HEK293 (cell line): ENCODE data around the gene AIF1.

ENCODE experiments used
- CTCF ChIA-PET: fragments of 350-600 bp; formaldehyde crosslinking; extraction: SDS; loops from one replicate; lab custom pipeline; 2021; ENCODE audit warnings: antibody characterized with exemption; lab: Yijun Ruan, JAX
- POLR2A ChIA-PET: fragments of 300-600 bp; formaldehyde crosslinking; extraction: SDS; loops from one replicate; lab custom pipeline; 2020; ENCODE audit warnings: antibody characterized with exemption, inconsistent platforms; lab: Yijun Ruan, JAX
- H3K27ac ChIP-seq: fragments of 200-500 bp; sonication (Bioruptor generic); 2 replicates; pipeline ENCODE4 v1.5.1; 2014; ENCODE audit warnings: low read depth, low read length, control low read depth, inconsistent platforms; ENCODE audit errors: extremely low read depth
- H3K36me3 ChIP-seq, 2 experiments: fragments of 200-500 bp in 1 of 2; sonication (Bioruptor generic) in 1 of 2; 1 replicate in 1 of 2; 2 replicates in 1 of 2; pipeline ENCODE4 v1.5.1; 2014 to 2017; ENCODE audit warnings: inconsistent platforms in 2 of 2, low read length in 2 of 2; ENCODE audit not compliant: control insufficient read depth in 2 of 2, insufficient read depth in 1 of 2
- H3K4me1 ChIP-seq: fragments of 200-500 bp; sonication (Bioruptor generic); 2 replicates; pipeline ENCODE4 v1.5.1; 2014; ENCODE audit warnings: mild to moderate bottlenecking, low read length, inconsistent platforms; ENCODE audit not compliant: control insufficient read depth, insufficient read depth
- H3K4me3 ChIP-seq: 2 replicates; pipeline ENCODE4 v1.5.1; 2011; ENCODE audit warnings: low read depth, mild to moderate bottlenecking, control low read depth, low read length, moderate library complexity
- H3K9me3 ChIP-seq: fragments of 200-500 bp; sonication (Bioruptor generic); 2 replicates; pipeline ENCODE4 v1.5.1; 2014; ENCODE audit warnings: low read depth, low read length, inconsistent platforms; ENCODE audit not compliant: control insufficient read depth, insufficient read depth
- GLIS1 ChIP-seq: fragments of 450-650 bp; formaldehyde crosslinking; IDR thresholded peaks from 2 replicates; pipeline ENCODE4 v1.5.1; 2016; ENCODE audit warnings: missing biosample characterization, missing genetic modification characterization
- INSM2 ChIP-seq: fragments of 450-650 bp; formaldehyde crosslinking; IDR thresholded peaks from 2 replicates; pipeline ENCODE4 v1.5.1; 2016; ENCODE audit warnings: missing biosample characterization, missing genetic modification characterization
- PBX3 ChIP-seq: sonication (generic); formaldehyde crosslinking; IDR thresholded peaks from 2 replicates; pipeline ENCODE4 v1.8.1; 2022; ENCODE audit warnings: mild to moderate bottlenecking, moderate library complexity, missing genetic modification reagents
- PRDM10 ChIP-seq: fragments of 450-650 bp; formaldehyde crosslinking; IDR thresholded peaks from 2 replicates; pipeline ENCODE4 v1.5.1; 2016; ENCODE audit warnings: missing biosample characterization, missing genetic modification characterization
- SP2 ChIP-seq: fragments of 450-650 bp; formaldehyde crosslinking; IDR thresholded peaks from 2 replicates; pipeline ENCODE4 v1.5.1; 2016; ENCODE audit warnings: missing biosample characterization, missing genetic modification characterization
- ZBTB49 ChIP-seq: fragments of 450-650 bp; formaldehyde crosslinking; IDR thresholded peaks from 2 replicates; pipeline ENCODE4 v1.5.1; 2016; ENCODE audit warnings: missing biosample characterization, missing genetic modification characterization, low read depth
- ZBTB8A ChIP-seq: fragments of 450-650 bp; formaldehyde crosslinking; IDR thresholded peaks from 2 replicates; pipeline ENCODE4 v1.5.1; 2016; ENCODE audit warnings: missing biosample characterization, missing genetic modification characterization
- ZNF169 ChIP-seq: fragments of 450-650 bp; formaldehyde crosslinking; IDR thresholded peaks from 2 replicates; pipeline ENCODE4 v1.5.1; 2016; ENCODE audit warnings: missing biosample characterization, missing genetic modification characterization
- ZNF2 ChIP-seq: fragments of 450-650 bp; formaldehyde crosslinking; IDR thresholded peaks from 2 replicates; pipeline ENCODE4 v1.5.1; 2016; ENCODE audit warnings: missing biosample characterization, missing genetic modification characterization
- ZNF24 ChIP-seq: fragments of 450-650 bp; formaldehyde crosslinking; IDR thresholded peaks from 2 replicates; pipeline ENCODE4 v1.5.1; 2016; ENCODE audit warnings: missing biosample characterization, missing genetic modification characterization
- ZNF274 ChIP-seq, 2 experiments: fragments of 200-500 bp in 1 of 2; fragments of 450-650 bp in 1 of 2; sonication (Bioruptor generic) in 1 of 2; formaldehyde crosslinking in 1 of 2; IDR thresholded peaks; 2 replicates each; pipeline versions ENCODE4 v1.5.1 to v1.6.1; 2014 to 2016; ENCODE audit warnings: borderline replicate concordance in 1 of 2, inconsistent platforms in 1 of 2, low read length in 1 of 2, missing biosample characterization in 1 of 2, missing genetic modification characterization in 1 of 2
- ZNF311 ChIP-seq: fragments of 450-650 bp; formaldehyde crosslinking; IDR thresholded peaks from 2 replicates; pipeline ENCODE4 v1.5.1; 2017; ENCODE audit warnings: missing biosample characterization, missing genetic modification characterization, borderline replicate concordance
- ZNF416 ChIP-seq: fragments of 450-650 bp; formaldehyde crosslinking; IDR thresholded peaks from 2 replicates; pipeline ENCODE4 v1.5.1; 2016; ENCODE audit warnings: missing biosample characterization, missing genetic modification characterization
- ZNF514 ChIP-seq: fragments of 450-650 bp; formaldehyde crosslinking; IDR thresholded peaks from 2 replicates; pipeline ENCODE4 v1.5.1; 2016; ENCODE audit warnings: missing biosample characterization, missing genetic modification characterization
- ZNF521 ChIP-seq: fragments of 450-650 bp; formaldehyde crosslinking; IDR thresholded peaks from 2 replicates; pipeline ENCODE4 v1.5.1; 2017; ENCODE audit warnings: missing biosample characterization, mild to moderate bottlenecking, missing genetic modification characterization
- ZNF707 ChIP-seq: fragments of 450-650 bp; formaldehyde crosslinking; IDR thresholded peaks from 2 replicates; pipeline ENCODE4 v1.5.1; 2016; ENCODE audit warnings: missing biosample characterization, missing genetic modification characterization
- ZNF785 ChIP-seq: fragments of 450-650 bp; formaldehyde crosslinking; IDR thresholded peaks from 2 replicates; pipeline ENCODE4 v1.5.1; 2016; ENCODE audit warnings: missing biosample characterization, missing genetic modification characterization
- ZNF791 ChIP-seq: fragments of 450-650 bp; formaldehyde crosslinking; IDR thresholded peaks from 2 replicates; pipeline ENCODE4 v1.5.1; 2016; ENCODE audit warnings: missing biosample characterization, missing genetic modification characterization

The AIF1 gene

GRCh38 chr6:31578184-31579118 lies 36.6 kb upstream of the AIF1 start (continued):
- no peak for TF ChIP-seq ZNF274 (IDR thresholded peaks at IDR 0.05; ENCODE audit: low read length)
- TF ChIP-seq ZNF274 (tag by site-specific recombination; IDR thresholded peaks at IDR 0.05; ENCODE audit: borderline replicate concordance): no peak
- no peak for TF ChIP-seq ZNF2 (tag by site-specific recombination)
- TF ChIP-seq GLIS1 (tag by site-specific recombination): no peak

GRCh38 chr6:31579119-31579505 lies 35.9 kb upstream of the AIF1 start:
- Histone ChIP-seq H3K9me3 (no peaks in the 10 kb centered on the region), H3K4me3 (no peak overlapping the region), H3K27ac (no peak overlapping the region), H3K36me3 (no peaks in the 10 kb centered on the region), H3K4me1 (peaks cover 4% of the 10 kb centered on the region; the same call in 1 of the 2 replicates)
- CTCF ChIA-PET: interaction anchor here (0.6 to 18.7 kb wide), 6 partner anchors 10 to 179 kb away, joined by 4 to 518 read pairs (median 39); partner anchors contain the start of genes ATP6V1G2, LTA, NCR3 and NFKBIL1
- POLR2A ChIA-PET: no interaction called here
- TF ChIP-seq ZBTB49: no peak
- TF ChIP-seq ZNF416: no peak
- TF ChIP-seq ZNF791 (tag by site-specific recombination): no peak
- no peak for TF ChIP-seq SP2 (tag by site-specific recombination)
- no peak for TF ChIP-seq ZNF311 (tag by site-specific recombination)
- TF ChIP-seq ZNF707: no peak
- no peak for TF ChIP-seq PBX3 (CRISPR knock-in tag)
- no peak for TF ChIP-seq ZNF785
- TF ChIP-seq ZNF24 (tag by site-specific recombination): no peak
- TF ChIP-seq ZNF514 (tag by site-specific recombination): no peak
- TF ChIP-seq ZNF521 (tag by site-specific recombination): no peak
- no peak for TF ChIP-seq ZNF169 (tag by site-specific recombination)

GRCh38 chr6:31579546-31580437 lies 35.2 kb upstream of the AIF1 start:
- peak; percentile 35; the same call in 1 of the 2 replicates for TF ChIP-seq PRDM10
- no peak for TF ChIP-seq INSM2 (tag by site-specific recombination)
- TF ChIP-seq ZBTB8A: 0 out of 2 replicates have a peak, but pooled peaks have one; percentile 12
- POLR2A ChIA-PET: interaction anchor here (0.9 to 2.1 kb wide), 7 partner anchors 10 to 251 kb away, joined by 3 to 7 read pairs (median 4); partner anchors contain the start of genes DDX39B and HSPA1B
- H3K27ac ChIP-seq: no peak overlapping the region

More at GRCh38 chr6:31579546-31580437, 35.2 kb upstream of the AIF1 start:
- CTCF ChIA-PET: interaction anchor here (0.6 to 18.7 kb wide), 23 partner anchors 9 to 1258 kb away, joined by 3 to 518 read pairs (median 5); partner anchors contain the start of genes ATP6V1G2, LTA, MICA and NCR3
- no peaks in the 10 kb centered on the region for H3K36me3 ChIP-seq
- H3K9me3 ChIP-seq: no peaks in the 10 kb centered on the region
- H3K4me3 ChIP-seq: no peak overlapping the region
- H3K4me1 ChIP-seq: peaks cover 4% of the 10 kb centered on the region; the same call in 1 of the 2 replicates
